ENCODE measurements around the gene ZNF385B.
"Not testable (repeated sequence)": the region's sequence is repeated elsewhere in the genome, so short reads cannot be mapped to it uniquely, and the experiment has no call there.

Gene ZNF385B

DNA sequence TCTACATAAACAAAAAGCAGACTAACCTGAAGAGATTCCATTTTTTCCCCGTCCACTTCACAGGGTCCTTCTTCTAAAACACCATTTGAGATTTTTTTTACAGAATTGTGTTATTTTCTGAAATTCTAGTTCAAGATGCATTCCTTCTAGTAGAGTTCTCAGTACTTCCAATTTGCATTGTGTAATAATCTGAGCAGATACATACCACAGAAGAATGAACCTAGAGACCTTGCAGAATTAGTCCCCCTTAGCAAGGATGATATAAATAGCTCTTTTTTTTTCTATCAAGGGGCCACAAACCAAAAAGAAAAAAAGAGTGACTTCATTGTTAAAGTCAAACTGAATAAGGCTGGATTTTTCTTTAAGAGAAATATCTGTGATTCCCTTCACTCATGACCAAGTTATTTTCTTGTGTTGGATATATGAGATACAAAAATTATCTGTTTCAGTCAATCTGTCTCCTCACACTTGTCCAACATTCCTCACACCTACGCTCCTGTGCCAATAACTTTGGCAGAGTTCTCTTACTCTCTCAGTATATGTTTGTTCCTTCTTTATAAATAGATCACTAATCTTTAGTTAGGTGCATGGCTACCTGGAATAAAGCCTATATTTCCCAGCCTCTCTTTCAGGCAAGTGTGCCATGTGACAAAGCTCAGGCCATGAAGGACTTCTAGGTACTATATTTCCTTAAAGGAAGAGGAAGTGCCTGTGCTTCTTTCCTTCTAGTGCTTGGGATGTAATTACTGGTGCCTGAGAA is 183.5 kb downstream of the ZNF385B start:
- no peak for DNase-seq (ENCODE audit: low read depth)

DNA sequence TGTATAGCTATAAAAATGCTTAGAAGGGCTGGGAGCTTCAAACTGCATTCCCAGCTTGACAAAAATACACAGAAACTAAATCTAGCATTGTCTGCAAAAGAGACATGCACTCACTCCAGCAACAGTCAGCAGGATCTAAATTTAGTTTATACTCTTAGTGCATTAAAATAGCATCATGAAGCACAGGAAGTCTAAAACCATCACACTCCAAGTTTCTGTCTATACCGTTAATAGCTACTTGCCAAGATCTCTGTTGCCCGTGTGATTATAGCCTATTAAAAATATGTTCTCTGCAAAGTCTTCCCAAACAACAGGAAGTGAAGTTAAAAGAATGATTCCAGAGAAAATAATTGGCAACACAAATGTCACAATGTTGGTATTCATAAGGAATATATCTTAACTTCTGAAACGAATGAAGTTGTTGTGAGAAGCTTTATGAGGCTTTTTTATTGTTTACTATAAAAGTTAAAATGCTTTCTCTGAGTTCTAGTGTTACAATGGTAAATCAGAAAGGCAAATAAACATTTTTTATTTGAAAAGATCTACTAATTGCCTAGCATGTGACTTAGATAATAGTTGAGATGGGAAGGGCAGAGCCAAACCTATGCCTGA is 184.2 kb downstream of the ZNF385B start:
- no peak for DNase-seq (ENCODE audit: low read depth)

DNA sequence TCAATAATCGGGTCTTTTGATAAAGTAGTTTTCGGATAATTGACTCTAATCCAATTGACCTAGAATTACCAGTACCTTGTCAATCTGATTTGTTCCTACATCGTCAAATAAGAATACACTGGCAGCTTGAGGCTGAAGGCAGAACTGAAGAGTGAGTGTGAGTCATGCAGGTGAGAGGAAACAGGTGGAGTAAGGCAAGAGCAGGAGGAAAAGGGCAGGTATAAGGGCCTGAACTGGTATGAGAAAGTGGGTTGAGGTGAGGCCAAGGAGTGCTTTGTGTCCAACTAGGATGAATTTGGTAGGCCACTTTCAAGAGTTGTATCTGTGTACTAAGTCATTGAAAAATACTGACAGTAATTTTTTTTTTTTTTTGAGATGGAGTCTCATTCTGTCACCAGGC is 186.0 kb downstream of the ZNF385B start:
- DNase-seq (ENCODE audit: low read depth): no peak

DNA sequence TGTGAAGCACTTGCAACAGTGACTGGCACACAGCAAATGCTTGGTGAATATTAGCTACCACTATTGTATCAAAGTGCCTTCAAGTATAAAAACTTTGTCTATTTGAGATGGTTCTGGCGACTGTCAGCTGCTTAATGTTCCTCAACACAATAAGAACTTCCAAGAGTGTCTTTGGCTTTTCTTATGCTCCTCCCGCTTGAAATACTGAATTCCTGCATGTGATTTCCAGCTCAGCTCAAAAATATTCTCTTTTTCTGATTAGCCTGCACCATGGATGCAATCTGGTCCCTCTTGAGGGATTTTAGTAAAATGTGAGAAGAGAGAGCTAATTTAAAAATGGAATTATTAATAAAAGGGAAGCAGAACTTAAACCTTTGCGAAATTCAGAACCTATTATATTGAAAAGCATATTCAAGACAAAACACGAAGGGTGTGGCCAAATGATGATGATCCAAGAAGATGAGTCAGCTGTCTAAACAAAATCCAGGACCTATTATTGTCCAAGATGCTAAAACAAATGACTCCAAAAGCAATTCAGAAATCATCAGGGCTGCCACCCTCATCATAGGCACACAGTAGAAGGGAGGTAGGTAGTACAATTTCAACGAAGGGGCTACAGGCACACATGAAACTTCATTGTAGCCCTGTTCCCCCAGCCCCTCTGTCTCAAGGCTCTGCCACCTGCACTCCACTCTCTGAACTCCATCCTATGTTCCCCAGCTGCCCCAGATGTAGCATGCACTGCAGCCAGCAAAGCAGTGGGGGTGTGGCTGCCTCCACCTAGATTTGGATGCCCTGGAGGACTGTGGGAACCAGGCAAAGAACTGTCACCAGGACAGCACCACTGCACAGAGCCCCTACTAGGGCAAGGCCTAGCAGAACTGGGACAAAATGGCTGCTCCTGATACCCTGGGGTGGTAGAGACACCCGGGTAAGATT is 190.1 kb downstream of the ZNF385B start:
- no peak for DNase-seq (ENCODE audit: low read depth)

DNA sequence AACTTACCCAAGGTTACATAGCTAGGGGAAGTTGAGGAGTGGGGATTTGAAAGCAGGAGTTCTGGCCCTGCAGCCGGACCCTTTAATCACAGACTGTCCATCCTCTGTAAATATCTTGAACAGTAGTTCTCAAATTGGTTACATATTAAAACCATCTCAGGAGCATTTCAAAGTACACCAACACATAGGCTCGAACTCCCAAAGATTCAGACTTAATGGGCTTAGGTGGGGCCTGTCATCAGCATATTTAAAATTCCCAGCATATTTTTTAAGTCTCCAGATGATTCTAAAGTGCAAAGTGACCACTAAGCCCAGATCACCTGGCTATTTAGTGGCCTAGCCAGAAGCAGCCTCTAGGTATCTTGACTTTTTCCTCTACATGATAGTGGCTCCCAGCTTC is 192.2 kb downstream of the ZNF385B start:
- no peak for DNase-seq (ENCODE audit: low read depth)

DNA sequence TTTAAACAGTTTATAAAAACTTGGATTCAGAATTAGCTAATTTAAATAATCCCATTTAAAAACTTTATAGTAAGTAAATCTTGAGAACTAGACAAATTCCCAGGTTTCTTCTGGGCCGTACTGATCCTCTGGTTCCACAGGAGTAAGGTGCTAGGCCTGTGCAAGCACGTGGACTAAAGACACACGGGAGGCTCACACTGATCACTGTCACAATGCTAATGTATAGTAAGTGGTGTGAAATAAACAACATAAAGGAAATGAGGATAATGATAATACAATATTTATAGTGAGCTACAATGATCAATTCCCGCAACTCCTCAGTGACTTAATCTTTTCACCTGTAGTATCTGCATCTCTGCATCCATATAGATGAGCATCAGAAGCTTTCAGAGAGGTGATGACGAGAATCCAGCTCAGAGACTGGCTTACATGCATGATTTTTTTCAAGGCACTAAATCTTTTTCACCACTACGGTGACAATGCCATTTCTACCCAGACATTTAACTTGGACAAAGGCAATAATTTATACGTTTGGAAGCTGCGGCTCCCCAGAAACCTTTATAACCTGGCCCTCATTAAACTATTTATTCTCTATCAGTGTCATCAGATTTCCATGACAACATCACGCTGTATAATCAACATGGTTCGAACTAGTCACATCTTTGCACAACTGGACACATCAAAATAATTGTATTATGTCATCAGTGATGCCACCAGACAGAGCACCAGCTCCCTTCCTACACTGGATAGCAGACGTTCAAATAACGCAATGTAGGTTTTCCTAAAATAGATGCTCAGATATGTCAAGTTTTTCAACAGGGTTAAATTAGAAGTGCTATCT is 196.2 kb downstream of the ZNF385B start:
- no peak for DNase-seq (ENCODE audit: low read depth)

DNA sequence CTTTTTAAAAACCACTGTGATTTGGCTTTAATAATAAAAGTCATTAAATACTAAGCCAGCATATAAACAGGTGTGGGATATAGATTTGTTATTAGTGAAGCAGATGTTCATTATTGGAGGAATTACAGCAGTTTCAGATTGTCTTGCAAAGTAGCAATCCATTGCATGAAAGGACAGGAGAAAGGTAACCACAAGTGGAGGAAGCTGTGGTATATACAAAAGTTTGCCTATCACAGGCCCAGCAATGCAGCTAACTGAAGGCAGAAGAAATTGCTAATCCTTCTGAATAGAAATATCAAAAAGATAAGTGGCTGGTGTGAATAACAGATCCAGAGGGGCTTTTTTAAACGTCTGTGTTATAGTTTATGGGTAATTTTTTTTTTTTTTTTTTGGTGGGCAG is 199.4 kb downstream of the ZNF385B start:
- no peak for DNase-seq (ENCODE audit: low read depth)

DNA sequence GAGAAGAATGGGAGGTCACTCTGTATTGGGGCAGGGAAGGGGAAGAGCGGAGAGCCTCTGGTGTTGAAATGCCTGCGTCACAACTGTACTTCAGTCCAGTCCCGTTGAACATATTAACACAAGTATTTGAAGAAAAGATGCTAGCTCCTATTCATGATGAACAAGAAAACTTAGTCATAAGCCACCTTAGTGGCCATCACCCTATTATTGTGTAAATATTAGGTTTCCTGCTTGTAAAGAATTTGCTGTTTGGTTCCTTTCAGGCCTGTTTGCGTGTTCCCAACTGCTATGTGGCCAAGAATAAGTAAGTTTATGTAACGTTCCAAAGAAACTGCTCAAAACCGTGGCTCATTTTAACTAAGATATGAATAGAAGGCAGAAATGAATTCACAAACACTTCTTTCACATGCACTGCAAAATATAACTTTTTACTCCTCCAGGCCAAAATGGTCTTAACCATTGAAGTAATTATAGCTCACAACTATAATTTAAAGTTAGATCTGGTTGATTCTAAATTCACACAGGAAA is 204.3 kb downstream of the ZNF385B start:
- DNase-seq (ENCODE audit: low read depth): no peak

DNA sequence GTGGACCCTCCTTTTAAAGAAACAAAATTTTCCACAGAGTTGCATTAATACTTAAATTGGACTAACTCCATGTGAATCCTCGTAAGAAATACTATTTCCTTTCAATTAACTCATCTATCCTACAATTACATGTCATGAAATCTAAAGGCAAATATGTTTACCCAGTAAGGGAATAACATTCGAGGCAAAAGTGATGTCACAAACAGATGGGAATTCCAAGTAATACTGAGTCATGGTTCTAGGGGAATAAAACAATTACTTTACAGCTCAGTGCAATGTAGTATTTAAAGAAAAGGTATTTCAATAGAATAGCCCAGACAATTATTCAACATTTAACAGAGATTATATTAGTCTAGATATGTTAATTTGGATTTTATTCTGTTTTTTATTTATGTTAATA is 205.8 kb downstream of the ZNF385B start:
- DNase-seq (ENCODE audit: low read depth): no peak

DNA sequence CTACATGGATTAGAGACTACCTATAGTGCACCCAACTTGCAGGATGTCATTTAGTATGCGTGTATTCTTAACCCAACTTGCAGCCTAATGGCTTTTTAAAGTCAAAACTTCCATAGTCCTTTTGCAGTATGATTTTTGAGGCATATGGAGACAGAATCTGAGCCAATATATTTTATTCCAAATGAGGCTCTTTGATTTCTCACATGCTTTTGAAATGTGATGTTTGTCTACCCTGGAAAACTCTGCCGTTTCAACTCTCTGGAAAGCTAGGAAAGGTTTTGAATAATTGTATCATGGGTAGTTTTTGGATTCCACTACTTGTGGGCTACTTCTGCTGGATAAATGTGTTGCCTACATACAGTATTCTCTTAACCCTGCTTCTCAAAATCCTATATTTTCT is 206.6 kb downstream of the ZNF385B start:
- DNase-seq (ENCODE audit: low read depth): no peak

DNA sequence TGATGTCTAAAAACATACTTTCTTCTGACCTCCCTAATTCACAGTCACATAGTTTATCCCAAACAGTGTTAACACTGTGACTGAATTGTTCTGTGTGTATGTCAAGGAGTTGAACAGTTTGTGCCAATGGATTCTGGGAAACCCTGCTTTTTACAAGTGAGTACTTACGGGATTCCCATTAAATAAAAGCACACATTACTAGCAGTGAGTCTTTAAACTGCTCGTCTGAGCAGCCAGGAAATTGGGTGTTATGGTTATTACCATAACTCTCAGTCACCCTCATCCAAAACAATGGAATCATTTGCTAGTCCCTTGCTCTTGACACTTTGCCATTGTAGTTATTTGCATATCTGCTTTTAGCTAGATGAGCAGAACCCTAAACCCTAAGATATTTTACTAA is 209.1 kb downstream of the ZNF385B start:
- no peak for DNase-seq (ENCODE audit: low read depth)

DNA sequence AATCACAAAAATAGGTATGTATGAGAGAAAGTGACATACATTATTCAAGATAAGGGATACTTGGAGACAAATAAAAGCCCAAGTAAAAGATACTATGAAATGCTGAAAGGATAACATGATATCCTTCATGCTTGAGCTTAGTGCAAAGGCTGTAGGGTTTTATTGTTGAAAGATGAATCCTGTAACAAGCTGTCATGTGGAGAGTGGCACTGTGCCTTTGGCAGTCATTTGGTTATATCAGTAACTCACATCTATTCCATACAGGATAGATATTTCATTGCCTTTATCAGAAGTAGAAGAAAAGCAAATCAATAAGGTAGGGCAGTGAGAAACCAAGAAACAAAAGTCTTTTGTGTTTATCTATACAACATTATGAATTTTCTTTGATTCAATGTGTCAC is 211.0 kb downstream of the ZNF385B start:
- DNase-seq (ENCODE audit: low read depth): no peak

DNA sequence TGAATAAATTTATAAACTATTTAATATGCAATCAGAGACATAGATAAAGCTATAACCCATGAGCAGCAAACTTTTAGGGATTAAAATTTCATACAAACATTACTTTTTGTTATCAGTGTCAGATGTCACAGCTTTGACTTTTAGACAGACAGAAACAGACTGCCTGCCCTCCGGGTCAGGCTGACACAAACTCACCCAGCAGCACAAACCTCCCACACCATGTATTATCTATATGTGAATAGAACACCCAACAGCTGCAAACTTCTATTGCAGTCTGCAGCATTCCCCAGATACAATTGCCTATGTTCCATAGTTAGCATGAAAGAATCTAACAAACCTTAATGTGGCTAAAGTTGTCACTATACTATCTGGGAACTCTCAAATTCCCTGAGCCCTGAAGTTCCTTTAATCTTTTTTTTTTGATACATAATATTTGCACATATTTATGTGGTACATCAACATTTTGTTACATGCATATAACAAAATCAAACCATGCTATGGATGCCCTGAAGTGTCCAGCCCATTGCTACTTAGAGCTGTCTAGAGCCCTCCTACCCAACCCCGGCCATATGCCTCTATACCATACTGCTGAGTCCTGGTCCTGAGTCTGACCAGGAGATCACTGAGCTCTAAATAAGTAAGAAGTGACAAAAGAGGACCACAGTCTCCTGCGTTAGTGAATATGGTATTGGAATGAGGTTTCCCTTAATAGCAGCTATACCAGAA is 214.4 kb downstream of the ZNF385B start:
- no peak for DNase-seq (ENCODE audit: low read depth)

DNA sequence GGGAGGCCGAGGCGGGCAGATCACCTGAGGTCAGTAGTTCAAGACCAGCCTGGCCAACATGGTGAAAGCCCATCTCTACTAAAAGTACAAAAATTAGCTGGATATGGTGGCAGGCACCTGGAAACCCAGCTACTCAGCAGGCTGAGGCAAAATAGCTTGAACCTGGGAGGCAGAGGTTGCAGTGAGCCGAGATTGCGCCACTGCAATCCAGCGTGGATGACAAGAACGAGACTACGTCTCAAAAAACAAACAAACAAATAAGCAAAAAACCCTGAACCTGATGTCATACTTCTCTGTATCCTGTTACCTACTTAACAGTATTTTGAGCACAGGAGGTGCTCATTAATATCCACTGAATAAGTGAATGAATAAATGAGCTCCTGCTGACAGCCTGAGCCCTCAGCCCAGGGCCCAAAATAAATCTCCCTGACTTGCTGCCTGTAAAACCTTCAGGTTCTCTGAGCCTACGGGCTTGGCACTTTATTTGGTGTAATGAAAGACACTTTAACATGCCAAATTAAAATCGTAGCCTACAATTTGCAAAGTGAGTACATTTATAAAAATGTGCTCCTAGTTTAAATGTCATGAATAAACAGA is 215.1 kb downstream of the ZNF385B start:
- no peak for DNase-seq (ENCODE audit: low read depth)

DNA sequence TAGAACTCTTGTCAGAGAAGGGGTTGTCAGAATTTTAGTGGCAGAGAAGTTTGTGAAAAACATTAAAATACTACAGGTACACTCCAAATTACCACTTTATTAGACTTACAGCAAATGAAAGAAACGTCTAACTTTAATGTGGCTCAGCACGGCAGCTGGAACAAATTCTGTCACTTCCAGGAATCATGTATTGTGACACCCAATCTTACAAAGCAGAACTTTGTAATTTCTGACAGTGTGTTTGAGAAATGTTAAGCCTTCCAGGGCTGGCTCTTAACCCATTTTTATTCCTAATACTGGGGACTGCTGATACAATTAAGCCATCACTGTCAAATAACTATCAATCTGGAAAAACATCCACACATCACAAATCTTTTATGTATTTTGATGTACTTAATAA is 216.4 kb downstream of the ZNF385B start:
- DNase-seq (ENCODE audit: low read depth): no peak

DNA sequence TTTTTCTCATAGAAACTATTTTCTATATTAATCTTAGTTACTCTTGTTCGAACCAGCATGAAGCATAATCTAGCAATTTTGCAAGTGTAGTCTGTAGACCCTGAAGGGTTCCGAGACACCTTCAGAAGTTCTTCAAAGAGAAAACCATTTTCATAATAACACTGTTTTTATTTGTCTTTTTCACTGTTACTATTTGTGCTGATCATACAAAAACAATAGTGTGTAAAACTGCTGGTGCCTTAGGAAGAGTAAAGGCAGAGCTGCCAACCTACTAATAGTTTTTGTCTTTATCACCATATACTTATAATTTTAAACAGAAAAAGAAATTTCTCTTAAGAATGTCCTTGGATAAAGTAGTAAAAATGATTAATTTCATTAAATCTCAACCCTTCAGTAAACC is 218.9 kb downstream of the ZNF385B start:
- DNase-seq (ENCODE audit: low read depth): no peak

DNA sequence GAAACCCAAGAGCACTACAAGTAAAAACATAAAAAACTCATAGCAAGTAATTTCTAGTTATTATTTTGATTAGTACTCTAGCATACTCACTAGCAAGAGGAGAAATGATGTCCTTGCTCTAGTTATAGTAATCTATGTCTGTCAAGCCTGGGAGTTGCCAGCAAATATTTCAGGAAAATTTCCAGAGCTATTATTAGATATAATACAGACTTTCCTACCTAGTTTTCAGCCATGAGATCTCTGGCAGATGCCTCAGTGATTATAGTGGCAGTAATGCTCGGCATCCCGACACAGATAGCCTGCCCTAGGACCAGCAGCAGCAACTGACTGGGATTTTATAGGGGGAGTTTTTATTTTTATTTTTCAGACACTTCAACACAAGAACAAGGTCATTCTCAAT is 224.4 kb downstream of the ZNF385B start:
- DNase-seq (ENCODE audit: low read depth): no peak

DNA sequence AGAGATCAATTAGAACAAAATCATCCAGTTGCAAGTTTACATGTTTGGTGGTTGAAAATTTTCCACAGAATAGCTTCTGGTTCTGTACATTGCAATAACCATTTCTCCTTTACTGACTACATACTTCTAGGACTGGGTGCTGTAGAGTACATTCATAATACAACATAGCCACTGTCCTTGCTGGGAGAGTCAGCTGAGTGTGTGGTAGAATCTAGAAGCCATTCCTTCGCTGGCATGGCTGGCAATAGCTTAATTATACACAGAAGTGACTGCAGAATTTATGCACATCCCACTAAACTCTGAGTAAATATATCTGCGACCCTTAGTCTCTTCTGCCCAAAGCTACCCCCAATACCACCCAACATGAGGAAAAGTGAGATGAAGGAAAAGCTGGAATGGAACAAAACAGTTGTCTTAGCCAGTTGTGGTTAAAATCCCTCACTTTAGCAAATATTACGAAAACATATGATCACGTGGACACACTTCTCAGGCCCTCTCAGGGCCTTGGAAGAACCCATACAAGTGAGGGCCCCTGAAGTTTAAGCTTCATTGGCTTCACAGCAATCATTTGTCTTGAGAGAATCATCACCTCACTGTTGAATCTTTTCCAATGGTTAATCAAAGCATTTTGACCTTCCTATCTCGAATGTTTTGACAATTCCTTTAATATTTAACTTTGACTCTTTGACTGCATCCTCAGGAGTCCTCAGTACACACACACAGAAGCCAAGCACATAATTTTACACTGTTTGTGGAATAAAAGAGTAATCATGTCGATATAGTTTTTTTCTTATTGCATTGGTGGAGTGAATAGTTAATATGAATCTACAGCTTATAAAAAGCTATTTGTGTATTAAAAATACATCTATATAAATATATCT is 225.1 kb downstream of the ZNF385B start:
- no peak for DNase-seq (ENCODE audit: low read depth)

DNA sequence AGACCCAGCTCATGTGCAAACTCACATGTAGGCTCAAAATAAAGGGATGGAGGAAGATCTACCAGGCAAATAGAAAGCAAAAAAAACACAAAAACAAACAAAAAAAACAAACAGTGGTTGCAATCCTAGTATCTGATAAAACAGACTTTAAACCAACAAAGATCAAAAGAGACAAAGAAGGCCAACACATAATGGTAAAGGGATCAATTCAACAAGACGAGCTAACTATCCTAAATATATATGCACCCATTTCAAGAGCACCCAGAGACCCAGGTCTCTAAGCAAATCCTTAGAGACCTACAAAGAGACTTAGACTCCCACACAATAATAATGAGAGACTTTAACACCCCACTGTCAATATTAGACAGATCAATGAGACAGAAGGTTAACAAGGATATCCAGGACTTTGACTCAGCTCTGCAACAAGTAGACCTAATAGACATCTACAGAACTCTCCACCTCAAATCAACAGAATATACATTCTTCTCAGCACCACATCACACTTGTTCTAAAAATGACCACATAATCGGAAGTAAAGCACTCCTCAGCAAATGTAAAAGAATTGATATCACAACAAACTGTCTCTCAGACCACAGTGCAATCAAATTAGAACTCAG is 229.5 kb downstream of the ZNF385B start:
- DNase-seq (ENCODE audit: low read depth): not testable (repeated sequence)

Measured in T follicular helper cell (primary cell).